Parietal lobe (tissue), 1 donor: Measurements from ENCODE around the gene OPN1MW2. TPM values are rescaled to one million over a fixed set of nuclear protein-coding genes. Genes with fewer than 3 reads are reported as not detected.

Experiments
- total RNA-seq: library from RNA; depleted of rRNA; stranded (reverse); fragments of >200 nt; gene quantifications from one replicate; pipeline ENCODE4 v1.2.3, GENCODE V29; 2014

OPN1MW2 gene
- total RNA-seq: not detected

DNA sequence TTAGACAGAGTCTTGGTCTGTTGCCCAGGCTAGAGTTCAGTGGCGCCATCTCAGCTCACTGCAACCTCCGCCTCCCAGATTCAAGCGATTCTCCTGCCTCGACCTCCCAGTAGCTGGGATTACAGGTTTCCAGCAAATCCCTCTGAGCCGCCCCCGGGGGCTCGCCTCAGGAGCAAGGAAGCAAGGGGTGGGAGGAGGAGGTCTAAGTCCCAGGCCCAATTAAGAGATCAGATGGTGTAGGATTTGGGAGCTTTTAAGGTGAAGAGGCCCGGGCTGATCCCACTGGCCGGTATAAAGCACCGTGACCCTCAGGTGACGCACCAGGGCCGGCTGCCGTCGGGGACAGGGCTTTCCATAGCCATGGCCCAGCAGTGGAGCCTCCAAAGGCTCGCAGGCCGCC is at the start of gene OPN1MW2:
OPN1MW2 (plus strand) TSS at position 301 of the 400 bp plus-strand sequence; CDS start at position 361, 60 bp downstream.

DNA sequence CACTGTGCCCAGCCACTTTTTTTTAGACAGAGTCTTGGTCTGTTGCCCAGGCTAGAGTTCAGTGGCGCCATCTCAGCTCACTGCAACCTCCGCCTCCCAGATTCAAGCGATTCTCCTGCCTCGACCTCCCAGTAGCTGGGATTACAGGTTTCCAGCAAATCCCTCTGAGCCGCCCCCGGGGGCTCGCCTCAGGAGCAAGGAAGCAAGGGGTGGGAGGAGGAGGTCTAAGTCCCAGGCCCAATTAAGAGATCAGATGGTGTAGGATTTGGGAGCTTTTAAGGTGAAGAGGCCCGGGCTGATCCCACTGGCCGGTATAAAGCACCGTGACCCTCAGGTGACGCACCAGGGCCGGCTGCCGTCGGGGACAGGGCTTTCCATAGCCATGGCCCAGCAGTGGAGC is 37.3 kb upstream of the OPN1MW2 start, which contains the start of gene OPN1MW:
OPN1MW (plus strand) TSS at position 301 of the 400 bp plus-strand sequence; CDS start at position 383, 82 bp downstream.

DNA sequence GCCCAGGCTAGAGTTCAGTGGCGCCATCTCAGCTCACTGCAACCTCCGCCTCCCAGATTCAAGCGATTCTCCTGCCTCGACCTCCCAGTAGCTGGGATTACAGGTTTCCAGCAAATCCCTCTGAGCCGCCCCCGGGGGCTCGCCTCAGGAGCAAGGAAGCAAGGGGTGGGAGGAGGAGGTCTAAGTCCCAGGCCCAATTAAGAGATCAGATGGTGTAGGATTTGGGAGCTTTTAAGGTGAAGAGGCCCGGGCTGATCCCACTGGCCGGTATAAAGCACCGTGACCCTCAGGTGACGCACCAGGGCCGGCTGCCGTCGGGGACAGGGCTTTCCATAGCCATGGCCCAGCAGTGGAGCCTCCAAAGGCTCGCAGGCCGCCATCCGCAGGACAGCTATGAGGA is 37.7 kb downstream of the OPN1MW2 start, which contains the start of gene OPN1MW3:
OPN1MW3 (plus strand) TSS at position 301 of the 400 bp plus-strand sequence; CDS start at position 339, 38 bp downstream.

Other genes starting within 250 kb of the OPN1MW2 start
- gene HCFC1, start 247.9 kb upstream of the OPN1MW2 start, total RNA-seq: 26.0 TPM
- gene TMEM187, start 247.0 kb upstream of the OPN1MW2 start, total RNA-seq: 1.9 TPM
- gene IRAK1, start 199.9 kb upstream of the OPN1MW2 start, total RNA-seq: 12.2 TPM
- 65.7 TPM for gene MECP2, start 122.0 kb upstream of the OPN1MW2 start, total RNA-seq
- not detected for gene OPN1LW, start 75.5 kb upstream of the OPN1MW2 start, total RNA-seq
- not detected for gene OPN1MW, start 37.2 kb upstream of the OPN1MW2 start, total RNA-seq
- not detected for gene OPN1MW3, start 37.8 kb downstream of the OPN1MW2 start, total RNA-seq
- gene TEX28, start 75.4 kb downstream of the OPN1MW2 start, total RNA-seq: not detected
- 1.9 TPM for gene TKTL1, start 76.0 kb downstream of the OPN1MW2 start, total RNA-seq
- gene FLNA, start 154.9 kb downstream of the OPN1MW2 start, total RNA-seq: 148 TPM
- 17.8 TPM for gene EMD, start 159.5 kb downstream of the OPN1MW2 start, total RNA-seq
- 2,083 TPM for gene RPL10, start 178.6 kb downstream of the OPN1MW2 start, total RNA-seq
- gene DNASE1L1, start 189.5 kb downstream of the OPN1MW2 start, total RNA-seq: 5.6 TPM
- gene TAFAZZIN, start 191.8 kb downstream of the OPN1MW2 start, total RNA-seq: 25.7 TPM
- gene ATP6AP1, start 208.9 kb downstream of the OPN1MW2 start, total RNA-seq: 55.7 TPM
- gene GDI1, start 217.4 kb downstream of the OPN1MW2 start, total RNA-seq: 301 TPM
- gene FAM50A, start 224.4 kb downstream of the OPN1MW2 start, total RNA-seq: 31.6 TPM
- 53.2 TPM for gene PLXNA3, start 238.5 kb downstream of the OPN1MW2 start, total RNA-seq